Measurements from ENCODE around the gene ITGA1. TPM values are rescaled to one million over a fixed set of nuclear protein-coding genes. Genes with fewer than 3 reads are reported as not detected.

Gene ITGA1
- total RNA-seq, 4 donors from 2014 or later = 228 to 302 (median 235) TPM

GRCh38 chr5:52892242-52892878 is 104.6 kb downstream of the ITGA1 start:
- H3K4me1 ChIP-seq = peaks cover 19 to 64% (median 60%) of the 10 kb centered on the region in 4 donors
- TF ChIP-seq EP300 (IDR thresholded peaks at IDR 0.05) (no peak), POLR2AphosphoS5 (IDR thresholded peaks at IDR 0.05) (no peak), CTCF (IDR thresholded peaks at IDR 0.05) (no peak), POLR2A (IDR thresholded peaks at IDR 0.05; ENCODE audit: low read depth) (no peak)
- intact Hi-C loops (cut with DNase I) = loop anchor here (10.0 kb wide), 1 partner anchor 98 kb away; no protein-coding TSS in a partner anchor
- H3K9me3 ChIP-seq = no peaks in the 10 kb centered on the region
- peak overlapping the region; percentile 36 to 72 (median 65) for H3K27ac ChIP-seq (replicated peaks in 1 of 4)
- H3K4me3 ChIP-seq = no peak overlapping the region
- H3K36me3 ChIP-seq = peaks cover 10 to 39% (median 27%) of the 10 kb centered on the region in 4 donors
- 79% methylated on average over 6 of the region's 6 CpGs for WGBS
- H3K27me3 ChIP-seq = no peaks in the 10 kb centered on the region
- no peak for DNase-seq (ENCODE audit: extremely low spot score)

GRCh38 chr5:52893105-52893504 is 105.4 kb downstream of the ITGA1 start:
- DNase-seq (ENCODE audit: extremely low spot score) = no peak
- Histone ChIP-seq H3K4me3 (no peak overlapping the region), H3K27ac (replicated peaks in 1 of 4) (peak overlapping the region; percentile 22 to 72 (median 65)), H3K27me3 (no peaks in the 10 kb centered on the region), H3K36me3 (peaks cover 15 to 39% (median 29%) of the 10 kb centered on the region in 4 donors), H3K9me3 (no peaks in the 10 kb centered on the region), H3K4me1 (peaks cover 19 to 64% (median 60%) of the 10 kb centered on the region in 4 donors)
- intact Hi-C loops (cut with DNase I) = loop anchor here (10.0 kb wide), 1 partner anchor 98 kb away; no protein-coding TSS in a partner anchor
- TF ChIP-seq POLR2AphosphoS5 (IDR thresholded peaks at IDR 0.05) (peak in 1 of 2 donors; percentile 51), POLR2A (IDR thresholded peaks at IDR 0.05; ENCODE audit: low read depth) (no peak)

GRCh38 chr5:52893863-52894262 is 106.1 kb downstream of the ITGA1 start:
- 87% methylated on average over 1 of the region's 1 CpG for whole genome bisulfite sequencing
- no peak for DNase-seq (ENCODE audit: extremely low spot score)
- Histone ChIP-seq H3K4me3 (no peak overlapping the region), H3K36me3 (peaks cover 16 to 39% (median 25%) of the 10 kb centered on the region in 4 donors), H3K27ac (replicated peaks in 1 of 4) (peak overlapping the region; percentile 53 to 72 (median 65)), H3K4me1 (peaks cover 19 to 71% (median 64%) of the 10 kb centered on the region in 4 donors), H3K27me3 (no peaks in the 10 kb centered on the region), H3K9me3 (no peaks in the 10 kb centered on the region)
- TF ChIP-seq CTCF (IDR thresholded peaks at IDR 0.05) (no peak), POLR2AphosphoS5 (IDR thresholded peaks at IDR 0.05) (no peak), EP300 (IDR thresholded peaks at IDR 0.05) (no peak), POLR2A (IDR thresholded peaks at IDR 0.05; ENCODE audit: low read depth) (no peak)
- intact Hi-C loops (cut with DNase I) = loop anchor here (10.0 kb wide), 1 partner anchor 99 kb away; no protein-coding TSS in a partner anchor

GRCh38 chr5:52894451-52894850 is 106.7 kb downstream of the ITGA1 start:
- DNase-seq (ENCODE audit: extremely low spot score) = no peak
- peaks cover 12 to 39% (median 24%) of the 10 kb centered on the region in 4 donors for H3K36me3 ChIP-seq
- H3K27me3 ChIP-seq = no peaks in the 10 kb centered on the region
- peaks cover 19 to 74% (median 60%) of the 10 kb centered on the region in 4 donors for H3K4me1 ChIP-seq
- intact Hi-C loops (cut with DNase I) = loop anchor here (10.0 kb wide), 1 partner anchor 100 kb away; no protein-coding TSS in a partner anchor
- peak overlapping the region; percentile 53 to 72 (median 65) for H3K27ac ChIP-seq (replicated peaks in 1 of 4)
- TF ChIP-seq EP300 (IDR thresholded peaks at IDR 0.05) (no peak), CTCF (IDR thresholded peaks at IDR 0.05) (no peak), POLR2A (IDR thresholded peaks at IDR 0.05; ENCODE audit: low read depth) (no peak), POLR2AphosphoS5 (IDR thresholded peaks at IDR 0.05) (no peak)
- WGBS = 95% methylated on average over 2 of the region's 2 CpGs
- no peaks in the 10 kb centered on the region for H3K9me3 ChIP-seq
- no peak overlapping the region for H3K4me3 ChIP-seq

GRCh38 chr5:52895075-52895474 is 107.4 kb downstream of the ITGA1 start:
- Histone ChIP-seq H3K4me3 (no peak overlapping the region), H3K27ac (replicated peaks in 1 of 4) (peak overlapping the region; percentile 53 to 72 (median 65)), H3K9me3 (no peaks in the 10 kb centered on the region), H3K36me3 (peaks cover 12 to 42% (median 24%) of the 10 kb centered on the region in 4 donors), H3K27me3 (no peaks in the 10 kb centered on the region), H3K4me1 (peaks cover 19 to 72% (median 57%) of the 10 kb centered on the region in 4 donors)
- intact Hi-C loops (cut with DNase I) = loop anchor here (10.0 kb wide), 1 partner anchor 100 kb away; no protein-coding TSS in a partner anchor
- no peak for DNase-seq (ENCODE audit: extremely low spot score)
- TF ChIP-seq EP300 (IDR thresholded peaks at IDR 0.05) (no peak), POLR2AphosphoS5 (IDR thresholded peaks at IDR 0.05) (peak in 1 of 2 donors; percentile 18), CTCF (IDR thresholded peaks at IDR 0.05) (no peak), POLR2A (IDR thresholded peaks at IDR 0.05; ENCODE audit: low read depth) (no peak)
- 29% methylated on average over 2 of the region's 2 CpGs for WGBS
